ENCODE data around the gene NDUFB2. TPM values are rescaled to one million over a fixed set of nuclear protein-coding genes. Genes with fewer than 3 reads are reported as not detected.

Gene NDUFB2
- total RNA-seq, 2 experiments from 2014 or later, result 73.7 to 84.4 TPM

GRCh38 chr7:140714331-140715040, 18.0 kb downstream of the NDUFB2 start:
- Histone ChIP-seq H3K4me1 (ENCODE audit: insufficient read depth, low read length) (no peaks in the 10 kb centered on the region), H3K4me3 (ENCODE audit: low read length) (no peak overlapping the region), H3K9me3 (ENCODE audit: control insufficient read depth in 1 of 2, insufficient read depth in 1 of 2, low read length in 2 of 2) (no peaks in the 10 kb centered on the region), H3K27me3 (ENCODE audit: control insufficient read depth in 1 of 2, insufficient read depth in 2 of 2, low read length in 2 of 2) (no peaks in the 10 kb centered on the region), H3K27ac (ENCODE audit: low read depth in 1 of 2, low read length in 2 of 2) (no peak overlapping the region), H3K36me3 (ENCODE audit: insufficient read depth, low read length) (peaks cover 8% of the 10 kb centered on the region)
- no peaks in the 10 kb centered on the region for H3K27me3 Mint-ChIP-seq
- CTCF ChIA-PET, result no interaction called here
- H3K4me1 Mint-ChIP-seq (ENCODE audit: low read depth), result no peaks in the 10 kb centered on the region
- H3K9me3 Mint-ChIP-seq, result no peaks in the 10 kb centered on the region
- TF ChIP-seq, protein P1, sequence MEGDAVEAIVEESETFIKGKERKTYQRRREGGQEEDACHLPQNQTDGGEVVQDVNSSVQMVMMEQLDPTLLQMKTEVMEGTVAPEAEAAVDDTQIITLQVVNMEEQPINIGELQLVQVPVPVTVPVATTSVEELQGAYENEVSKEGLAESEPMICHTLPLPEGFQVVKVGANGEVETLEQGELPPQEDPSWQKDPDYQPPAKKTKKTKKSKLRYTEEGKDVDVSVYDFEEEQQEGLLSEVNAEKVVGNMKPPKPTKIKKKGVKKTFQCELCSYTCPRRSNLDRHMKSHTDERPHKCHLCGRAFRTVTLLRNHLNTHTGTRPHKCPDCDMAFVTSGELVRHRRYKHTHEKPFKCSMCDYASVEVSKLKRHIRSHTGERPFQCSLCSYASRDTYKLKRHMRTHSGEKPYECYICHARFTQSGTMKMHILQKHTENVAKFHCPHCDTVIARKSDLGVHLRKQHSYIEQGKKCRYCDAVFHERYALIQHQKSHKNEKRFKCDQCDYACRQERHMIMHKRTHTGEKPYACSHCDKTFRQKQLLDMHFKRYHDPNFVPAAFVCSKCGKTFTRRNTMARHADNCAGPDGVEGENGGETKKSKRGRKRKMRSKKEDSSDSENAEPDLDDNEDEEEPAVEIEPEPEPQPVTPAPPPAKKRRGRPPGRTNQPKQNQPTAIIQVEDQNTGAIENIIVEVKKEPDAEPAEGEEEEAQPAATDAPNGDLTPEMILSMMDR (IDR thresholded peaks at IDR 0.05), result no peak
- H3K27ac Mint-ChIP-seq, result no peak overlapping the region
- peak in 1 of 14 experiments; percentile 31 for DNase-seq
- no peak overlapping the region for H3K4me3 Mint-ChIP-seq
- intact Hi-C loops (cut with DNase I, micrococcal nuclease), result no loop called here
- POLR2A ChIA-PET, result interaction anchor here (1.9 kb wide), 1 partner anchor 12 kb away, joined by 4 read pairs; no protein-coding TSS in a partner anchor
- H3K36me3 Mint-ChIP-seq (ENCODE audit: low read depth), result peaks cover 26% of the 10 kb centered on the region
- no peak for ATAC-seq (ENCODE audit: poor library complexity)

DNA sequence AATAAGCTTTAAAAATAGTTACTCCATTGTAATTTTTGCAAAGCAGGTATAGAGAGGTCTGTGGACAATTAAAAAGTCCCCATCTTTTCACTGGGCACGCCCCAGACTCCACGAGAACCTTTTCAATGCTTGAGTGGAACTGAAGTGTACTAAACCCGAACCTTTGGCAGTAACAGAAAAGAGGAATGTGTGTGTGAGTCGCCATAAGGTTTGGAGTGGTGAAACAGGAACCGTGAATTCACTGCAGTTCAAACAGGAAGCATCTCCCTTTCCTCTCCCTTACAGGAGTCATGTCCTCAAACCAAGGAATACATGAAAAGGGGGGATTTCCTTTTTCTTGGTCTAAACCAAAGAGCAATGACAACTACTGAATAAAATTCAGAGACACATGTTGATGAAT, 23.2 kb downstream of the NDUFB2 start:
- peaks cover 3% of the 10 kb centered on the region for H3K4me1 ChIP-seq (ENCODE audit: insufficient read depth, low read length)
- intact Hi-C loops (cut with DNase I, micrococcal nuclease), result loop anchor here in 1 of 2 experiments (10.0 kb wide), 2 partner anchors 205 to 815 kb away; partner anchors contain the start of gene BRAF
- DNase-seq (peak in 2 of 14 experiments; percentile 16 to 17), ATAC-seq (ENCODE audit: poor library complexity) (no peak)
- H3K4me1 Mint-ChIP-seq (ENCODE audit: low read depth), result peaks cover 24% of the 10 kb centered on the region
- H3K27me3 ChIP-seq (ENCODE audit: control insufficient read depth in 1 of 2, insufficient read depth in 2 of 2, low read length in 2 of 2), result no peaks in the 10 kb centered on the region
- POLR2A ChIA-PET, result no interaction called here
- H3K9me3 ChIP-seq (ENCODE audit: control insufficient read depth in 1 of 2, insufficient read depth in 1 of 2, low read length in 2 of 2), result no peaks in the 10 kb centered on the region
- H3K36me3 Mint-ChIP-seq (ENCODE audit: low read depth), result peaks cover 11% of the 10 kb centered on the region
- no peak overlapping the region for H3K27ac ChIP-seq (ENCODE audit: low read depth in 1 of 2, low read length in 2 of 2)
- H3K4me3 ChIP-seq (ENCODE audit: low read length), result no peak overlapping the region
- no peaks in the 10 kb centered on the region for H3K27me3 Mint-ChIP-seq
- H3K9me3 Mint-ChIP-seq, result no peaks in the 10 kb centered on the region
- H3K36me3 ChIP-seq (ENCODE audit: insufficient read depth, low read length), result peaks cover 2% of the 10 kb centered on the region
- no peak overlapping the region for H3K27ac Mint-ChIP-seq
- CTCF ChIA-PET, result no interaction called here
- TF ChIP-seq, protein P1 (IDR thresholded peaks at IDR 0.05), result no peak
- no peak overlapping the region for H3K4me3 Mint-ChIP-seq

- H3K27me3 Mint-ChIP-seq, result no peaks in the 10 kb centered on the region
- H3K36me3 ChIP-seq (ENCODE audit: insufficient read depth, low read length), result peaks cover 8% of the 10 kb centered on the region
- H3K4me1 Mint-ChIP-seq (ENCODE audit: low read depth), result peaks cover 24% of the 10 kb centered on the region
- ATAC-seq (ENCODE audit: poor library complexity), result no peak
- intact Hi-C loops (cut with DNase I, micrococcal nuclease), result loop anchor here in 1 of 2 experiments (10.0 kb wide), 2 partner anchors 203 to 813 kb away; partner anchors contain the start of gene BRAF
- H3K4me3 ChIP-seq (ENCODE audit: low read length), result no peak overlapping the region
- ChIA-PET CTCF (interaction anchor here (2.9 kb wide), 1 partner anchor 12 kb away, joined by 7 read pairs; no protein-coding TSS in a partner anchor), POLR2A (interaction anchor here (0.9 to 3.1 kb wide), 6 partner anchors 23 to 545 kb away, joined by 3 to 20 read pairs (median 8); partner anchors contain the start of genes ADCK2, KDM7A, MRPS33 and NDUFB2)
- peak overlapping the region in 1 of 2 donors; percentile 7 for H3K27ac ChIP-seq (ENCODE audit: low read depth in 1 of 2, low read length in 2 of 2)
- no peaks in the 10 kb centered on the region for H3K27me3 ChIP-seq (ENCODE audit: control insufficient read depth in 1 of 2, insufficient read depth in 2 of 2, low read length in 2 of 2)
- H3K9me3 Mint-ChIP-seq, result no peaks in the 10 kb centered on the region
- TF ChIP-seq, protein P1 (IDR thresholded peaks at IDR 0.05), result no peak
- DNase-seq, result no peak
- H3K4me3 Mint-ChIP-seq, result no peak overlapping the region
- peak overlapping the region; percentile 88 for H3K27ac Mint-ChIP-seq
- no peaks in the 10 kb centered on the region for H3K36me3 Mint-ChIP-seq (ENCODE audit: low read depth)
- no peaks in the 10 kb centered on the region for H3K9me3 ChIP-seq (ENCODE audit: control insufficient read depth in 1 of 2, insufficient read depth in 1 of 2, low read length in 2 of 2)
- peaks cover 3% of the 10 kb centered on the region for H3K4me1 ChIP-seq (ENCODE audit: insufficient read depth, low read length)
These were observed 25.7 kb downstream of the NDUFB2 start for GRCh38 chr7:140722254-140722653.
